HEK293T (cell line): ENCODE measurements around the gene CHIT1.

Experiments
- CTCF ChIA-PET: fragments of 350-600 bp; formaldehyde crosslinking; extraction: SDS; loops from one replicate; lab custom pipeline; 2021; ENCODE audit warnings: antibody characterized with exemption, inconsistent platforms; lab: Yijun Ruan, JAX
- POLR2A ChIA-PET: fragments of 350-600 bp; formaldehyde crosslinking; extraction: SDS; loops from one replicate; lab custom pipeline; 2020; ENCODE audit warnings: antibody characterized with exemption, inconsistent platforms; lab: Yijun Ruan, JAX
- DNase-seq: peaks from one replicate; pipeline ENCODE4 v3.0.0; 2012; ENCODE audit warnings: mixed read lengths; ENCODE audit errors: extremely low spot score
- ARNT ChIP-seq: fragments of 450-650 bp; IDR thresholded peaks from 2 replicates; pipeline ENCODE4 v1.6.1; 2017; ENCODE audit warnings: mild to moderate bottlenecking
- BHLHE40 ChIP-seq: fragments of 450-650 bp; IDR thresholded peaks from 2 replicates; pipeline ENCODE4 v1.6.1; 2016; ENCODE audit warnings: mild to moderate bottlenecking, moderate library complexity, borderline replicate concordance
- CTBP1 ChIP-seq: fragments of 450-650 bp; IDR thresholded peaks from 2 replicates; pipeline ENCODE4 v1.6.1; 2016; ENCODE audit warnings: borderline replicate concordance
- ELF4 ChIP-seq: fragments of 450-650 bp; IDR thresholded peaks from 2 replicates; pipeline ENCODE4 v1.6.1; 2017; ENCODE audit warnings: antibody characterized with exemption
- FOXA1 ChIP-seq: fragments of 450-650 bp; IDR thresholded peaks from 2 replicates; pipeline ENCODE4 v1.6.1; 2016; ENCODE audit warnings: mild to moderate bottlenecking
- FOXK2 ChIP-seq: fragments of 450-650 bp; IDR thresholded peaks from 2 replicates; pipeline ENCODE4 v1.6.1; 2016; ENCODE audit warnings: mild to moderate bottlenecking
- FOXM1 ChIP-seq: fragments of 450-650 bp; IDR thresholded peaks from 2 replicates; pipeline ENCODE4 v1.6.1; 2017; ENCODE audit warnings: mild to moderate bottlenecking, borderline replicate concordance
- HDGF ChIP-seq: fragments of 450-650 bp; IDR thresholded peaks from 2 replicates; pipeline ENCODE4 v1.6.1; 2017; ENCODE audit warnings: antibody characterized with exemption, borderline replicate concordance
- L3MBTL2 ChIP-seq: fragments of 450-650 bp; conservative IDR thresholded peaks from 2 replicates; pipeline ENCODE4 v1.6.1; 2016; ENCODE audit warnings: mild to moderate bottlenecking
- LEF1 ChIP-seq: fragments of 450-650 bp; IDR thresholded peaks from 2 replicates; pipeline ENCODE4 v1.6.1; 2017; ENCODE audit warnings: mild to moderate bottlenecking, borderline replicate concordance
- NFRKB ChIP-seq: fragments of 450-650 bp; IDR thresholded peaks from 2 replicates; pipeline ENCODE4 v1.6.1; 2016; ENCODE audit warnings: mild to moderate bottlenecking, moderate library complexity
- PKNOX1 ChIP-seq: fragments of 450-650 bp; IDR thresholded peaks from 2 replicates; pipeline ENCODE4 v1.6.1; 2016
- SP1 ChIP-seq: fragments of 450-650 bp; IDR thresholded peaks from 2 replicates; pipeline ENCODE4 v1.6.1; 2017
- SUZ12 ChIP-seq: fragments of 450-650 bp; IDR thresholded peaks from 2 replicates; pipeline ENCODE4 v1.6.1; 2016; ENCODE audit warnings: mild to moderate bottlenecking
- TARDBP ChIP-seq: fragments of 450-650 bp; IDR thresholded peaks from 2 replicates; pipeline ENCODE4 v1.6.1; 2016
- ZNF384 ChIP-seq: fragments of 450-650 bp; IDR thresholded peaks from 2 replicates; pipeline ENCODE4 v1.6.1; 2016

Gene CHIT1

GRCh38 chr1:203171341-203172183 is 57.9 kb downstream of the CHIT1 start:
- POLR2A ChIA-PET = no interaction called here
- DNase-seq = no peak
- TF ChIP-seq ZNF384 = no peak
- TF ChIP-seq LEF1 = no peak
- TF ChIP-seq ARNT = no peak
- no peak for TF ChIP-seq FOXK2
- no peak for TF ChIP-seq NFRKB
- no peak for TF ChIP-seq SP1
- no peak for TF ChIP-seq SUZ12
- no peak for TF ChIP-seq BHLHE40
- TF ChIP-seq FOXM1 = no peak
- no peak for TF ChIP-seq CTBP1
- TF ChIP-seq PKNOX1 = no peak
- TF ChIP-seq HDGF = no peak
- TF ChIP-seq TARDBP = no peak
- no peak for TF ChIP-seq ELF4
- TF ChIP-seq L3MBTL2 = no peak
- TF ChIP-seq FOXA1 = no peak
- CTCF ChIA-PET = interaction anchor here (0.7 to 4.3 kb wide), 12 partner anchors 9 to 135 kb away, joined by 3 to 49 read pairs (median 6); partner anchors contain the start of gene ADORA1

GRCh38 chr1:203170625-203171330 is 58.7 kb downstream of the CHIT1 start:
- TF ChIP-seq TARDBP = no peak
- no peak for TF ChIP-seq FOXA1
- TF ChIP-seq SP1 = no peak
- TF ChIP-seq SUZ12 = no peak
- TF ChIP-seq LEF1 = no peak
- no peak for TF ChIP-seq ARNT
- no peak for TF ChIP-seq FOXM1
- TF ChIP-seq L3MBTL2 = no peak
- no peak for TF ChIP-seq PKNOX1
- DNase-seq = no peak
- CTCF ChIA-PET = interaction anchor here (2.7 to 4.3 kb wide), 3 partner anchors 42 to 131 kb away, joined by 17 to 49 read pairs (median 17); partner anchors contain the start of gene ADORA1
- POLR2A ChIA-PET = no interaction called here

- ChIA-PET CTCF (interaction anchor here (4.3 kb wide), 1 partner anchor 53 kb away, joined by 49 read pairs; no protein-coding TSS in a partner anchor), POLR2A (no interaction called here)
- no peak for DNase-seq
- TF ChIP-seq NFRKB (no peak), CTBP1 (no peak), TARDBP (no peak), FOXM1 (no peak), PKNOX1 (no peak), ZNF384 (no peak), FOXK2 (no peak), L3MBTL2 (no peak), HDGF (no peak), LEF1 (no peak), SUZ12 (no peak), FOXA1 (no peak), ELF4 (no peak)
Observed at GRCh38 chr1:203169770-203170520, 59.5 kb downstream of the CHIT1 start.

GRCh38 chr1:203168991-203169390 is 60.5 kb downstream of the CHIT1 start:
- no peak for DNase-seq
- ChIA-PET CTCF (interaction anchor here (0.5 to 1.4 kb wide), 4 partner anchors 41 to 144 kb away, joined by 3 to 4 read pairs (median 4); no protein-coding TSS in a partner anchor), POLR2A (no interaction called here)
- no peak for TF ChIP-seq FOXA1
- TF ChIP-seq SP1 = no peak
- TF ChIP-seq BHLHE40 = no peak
- no peak for TF ChIP-seq SUZ12
- TF ChIP-seq ELF4 = no peak
- TF ChIP-seq LEF1 = no peak
- no peak for TF ChIP-seq PKNOX1
- no peak for TF ChIP-seq L3MBTL2
- no peak for TF ChIP-seq FOXK2
- no peak for TF ChIP-seq FOXM1
- TF ChIP-seq HDGF = no peak
- TF ChIP-seq TARDBP = no peak
- TF ChIP-seq CTBP1 = no peak
- TF ChIP-seq ARNT = no peak
- TF ChIP-seq ZNF384 = no peak
- TF ChIP-seq NFRKB = no peak
